Transverse colon (tissue), 4 donors: ENCODE measurements around the gene ZNF516. TPM values are rescaled to one million over a fixed set of nuclear protein-coding genes. Genes with fewer than 3 reads are reported as not detected.

Experiments used
- DNase-seq: peaks from one replicate; pipeline ENCODE4 v3.0.0-alpha.2; 2019
- H3K27ac ChIP-seq, 4 donors: fragments of 200-600 bp; sonication (generic); 2 replicates each; pipeline ENCODE4 v1.5.1; 2016 to 2018; ENCODE audit warnings: inconsistent platforms in 4 of 4
- H3K27me3 ChIP-seq: fragments of 200-600 bp; sonication (generic); 2 replicates; pipeline ENCODE4 v1.5.1; 2017; ENCODE audit warnings: inconsistent platforms
- H3K36me3 ChIP-seq, 4 donors: fragments of 200-600 bp; sonication (generic); 2 replicates each; pipeline ENCODE4 v1.5.1; 2017 to 2019; ENCODE audit warnings: inconsistent platforms in 4 of 4
- H3K4me1 ChIP-seq, 4 donors: fragments of 200-600 bp; sonication (generic); 2 replicates each; pipeline ENCODE4 v1.5.1; 2017 to 2020; ENCODE audit warnings: inconsistent platforms in 4 of 4
- H3K4me3 ChIP-seq, 4 donors: fragments of 200-600 bp; sonication (generic); 1 replicate in 1 of 4; 2 replicates in 3 of 4; pipeline versions ENCODE4 v1.5.1 to v1.6.1; 2017 to 2019; ENCODE audit warnings: inconsistent platforms in 4 of 4
- H3K9me3 ChIP-seq, 2 donors: fragments of 200-600 bp; sonication (generic); 2 replicates each; pipeline ENCODE4 v1.5.1; 2017 to 2019; ENCODE audit warnings: inconsistent platforms in 2 of 2
- EP300 ChIP-seq: sonication (generic); formaldehyde crosslinking; IDR thresholded peaks from one replicate; pipeline ENCODE4 v1.6.1; 2017; ENCODE audit warnings: antibody characterized with exemption, low read depth
- POLR2A ChIP-seq: fragments of 450-650 bp; IDR thresholded peaks from one replicate; pipeline ENCODE4 v1.6.1; 2016; ENCODE audit warnings: antibody characterized with exemption, mild to moderate bottlenecking, moderate library complexity
- POLR2AphosphoS5 ChIP-seq, 3 donors: sonication (generic); formaldehyde crosslinking; IDR thresholded peaks; one replicate each; pipeline ENCODE4 v1.6.1; 2016; ENCODE audit warnings: antibody characterized with exemption in 3 of 3
- WGBS, 2 donors: methylation state at CpG; one replicate each; pipeline ENCODE4 v1.1.5; 2018; ENCODE audit warnings: low coverage in 1 of 2; 5-methylcytosine and 5-hydroxymethylcytosine counted together
- in situ Hi-C, 4 donors: fragments of 200-750 bp; cut with MboI; loops; one replicate each; pipeline versions ENCODE4 v1.15.0 to v1.15.1; 2017; ENCODE audit warnings: low sequenced_read_pairs in 3 of 4, low pct_ligation_motif_present in 1 of 4, low pct_unique_long_range_greater_than_20kb in 1 of 4
- intact Hi-C: fragments of 100-400 bp; cut with DNase I; formaldehyde crosslinking; loops from one replicate; pipeline ENCODE4 v1.15.1; 2023; ENCODE audit warnings: low total_unique reads
- total RNA-seq, 4 donors: library from RNA; depleted of rRNA; stranded (reverse); fragments of >200 nt; gene quantifications; one replicate each; pipeline ENCODE4 v1.1.0, GENCODE V29; 2016
- TF ChIP-seq, protein P1 (sequence below), 5 experiments: fragments of 200-600 bp in 3 of 5; fragments of 450-650 bp in 2 of 5; sonication (generic) in 3 of 5; IDR thresholded peaks; 1 replicate in 2 of 5; 2 replicates in 3 of 5; pipeline ENCODE4 v1.5.1; 2016 to 2017; ENCODE audit warnings: antibody characterized with exemption in 5 of 5, inconsistent platforms in 3 of 5, mild to moderate bottlenecking in 2 of 5, moderate library complexity in 1 of 5

The ZNF516 gene
- total RNA-seq, 4 donors from 2014 or later = 19.4 to 37.8 (median 26.7) TPM

DNA sequence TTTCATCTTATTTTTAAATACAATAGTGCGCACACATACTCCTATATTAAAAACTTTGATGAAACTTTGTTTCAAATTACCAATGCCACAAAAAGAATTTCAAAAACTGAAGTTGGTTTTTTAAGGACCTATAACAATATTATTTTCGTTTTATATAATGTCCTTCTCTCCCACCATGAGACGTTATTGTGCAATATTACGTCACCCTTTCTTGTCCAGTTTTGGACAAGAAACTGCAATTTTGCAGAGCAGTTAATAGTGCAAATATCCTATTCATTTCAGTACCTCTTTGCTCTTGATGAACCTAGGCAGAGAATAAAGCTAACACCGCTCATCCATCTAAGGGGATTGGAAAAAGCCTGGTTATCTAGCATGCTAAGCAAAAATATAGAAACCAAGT, 9.7 kb upstream of the ZNF516 start:
- no peak overlapping the region for H3K4me3 ChIP-seq
- no peaks in the 10 kb centered on the region for H3K9me3 ChIP-seq
- H3K36me3 ChIP-seq = no peaks in the 10 kb centered on the region
- H3K27me3 ChIP-seq = no peaks in the 10 kb centered on the region
- WGBS, 2 donors = 76% methylated on average over 5 of the region's 5 CpGs
- H3K27ac ChIP-seq = no peak overlapping the region
- intact Hi-C loops = no loop called here
- no peaks in the 10 kb centered on the region for H3K4me1 ChIP-seq
- TF ChIP-seq, protein P1, sequence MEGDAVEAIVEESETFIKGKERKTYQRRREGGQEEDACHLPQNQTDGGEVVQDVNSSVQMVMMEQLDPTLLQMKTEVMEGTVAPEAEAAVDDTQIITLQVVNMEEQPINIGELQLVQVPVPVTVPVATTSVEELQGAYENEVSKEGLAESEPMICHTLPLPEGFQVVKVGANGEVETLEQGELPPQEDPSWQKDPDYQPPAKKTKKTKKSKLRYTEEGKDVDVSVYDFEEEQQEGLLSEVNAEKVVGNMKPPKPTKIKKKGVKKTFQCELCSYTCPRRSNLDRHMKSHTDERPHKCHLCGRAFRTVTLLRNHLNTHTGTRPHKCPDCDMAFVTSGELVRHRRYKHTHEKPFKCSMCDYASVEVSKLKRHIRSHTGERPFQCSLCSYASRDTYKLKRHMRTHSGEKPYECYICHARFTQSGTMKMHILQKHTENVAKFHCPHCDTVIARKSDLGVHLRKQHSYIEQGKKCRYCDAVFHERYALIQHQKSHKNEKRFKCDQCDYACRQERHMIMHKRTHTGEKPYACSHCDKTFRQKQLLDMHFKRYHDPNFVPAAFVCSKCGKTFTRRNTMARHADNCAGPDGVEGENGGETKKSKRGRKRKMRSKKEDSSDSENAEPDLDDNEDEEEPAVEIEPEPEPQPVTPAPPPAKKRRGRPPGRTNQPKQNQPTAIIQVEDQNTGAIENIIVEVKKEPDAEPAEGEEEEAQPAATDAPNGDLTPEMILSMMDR (IDR thresholded peaks at IDR 0.05) = no peak
- no peak for TF ChIP-seq POLR2A
- no peak for TF ChIP-seq POLR2AphosphoS5 (IDR thresholded peaks at IDR 0.05)
- no peak for TF ChIP-seq EP300
- DNase-seq = no peak
- in situ Hi-C loops = no loop called here

DNA sequence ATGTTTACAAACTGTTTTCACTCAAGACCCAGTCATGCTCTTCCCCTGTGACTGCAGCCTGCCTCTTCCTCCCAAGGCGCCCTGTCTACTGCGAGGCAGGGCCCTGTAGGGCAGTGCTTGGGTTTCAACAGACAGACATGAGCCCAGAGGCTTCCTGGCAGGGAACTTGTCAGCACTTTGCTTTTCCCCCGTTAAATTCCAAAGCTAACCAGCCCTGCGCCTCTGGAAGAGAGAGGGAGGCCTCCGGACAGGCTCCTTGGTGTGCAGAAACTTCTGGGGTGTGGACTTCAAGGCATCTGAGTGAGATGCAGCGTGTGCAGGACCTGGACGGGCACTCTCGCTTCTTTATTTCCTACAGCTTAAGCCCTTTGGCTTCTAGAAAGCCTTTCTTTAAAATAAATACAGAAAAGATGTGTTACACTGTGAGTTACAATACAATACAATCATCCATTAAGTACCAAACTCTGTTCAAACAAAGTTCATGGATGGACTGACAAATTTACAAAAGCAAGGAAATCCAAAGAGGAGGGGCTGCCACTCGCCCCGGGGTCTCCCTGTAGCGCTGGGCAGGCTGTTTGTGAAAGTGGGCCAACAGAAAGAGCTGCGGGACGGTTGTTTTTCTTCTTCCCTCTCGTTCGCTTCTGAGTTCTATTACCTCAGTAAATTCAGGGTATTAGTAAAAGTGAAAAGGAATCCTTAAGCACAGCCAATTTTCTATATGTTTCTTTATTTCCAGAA, 8.8 kb upstream of the ZNF516 start:
- H3K4me1 ChIP-seq = no peaks in the 10 kb centered on the region
- no peaks in the 10 kb centered on the region for H3K9me3 ChIP-seq
- in situ Hi-C loops (no loop called here), intact Hi-C loops (no loop called here)
- no peak overlapping the region for H3K27ac ChIP-seq
- no peak overlapping the region for H3K4me3 ChIP-seq
- no peaks in the 10 kb centered on the region for H3K36me3 ChIP-seq
- TF ChIP-seq POLR2AphosphoS5 (IDR thresholded peaks at IDR 0.05) (no peak), EP300 (no peak), POLR2A (no peak)
- TF ChIP-seq, protein P1 (IDR thresholded peaks at IDR 0.05) = no peak
- no peaks in the 10 kb centered on the region for H3K27me3 ChIP-seq
- 76% methylated on average over 7 to 15 of the region's 15 CpGs for WGBS, 2 donors
- DNase-seq = no peak

DNA sequence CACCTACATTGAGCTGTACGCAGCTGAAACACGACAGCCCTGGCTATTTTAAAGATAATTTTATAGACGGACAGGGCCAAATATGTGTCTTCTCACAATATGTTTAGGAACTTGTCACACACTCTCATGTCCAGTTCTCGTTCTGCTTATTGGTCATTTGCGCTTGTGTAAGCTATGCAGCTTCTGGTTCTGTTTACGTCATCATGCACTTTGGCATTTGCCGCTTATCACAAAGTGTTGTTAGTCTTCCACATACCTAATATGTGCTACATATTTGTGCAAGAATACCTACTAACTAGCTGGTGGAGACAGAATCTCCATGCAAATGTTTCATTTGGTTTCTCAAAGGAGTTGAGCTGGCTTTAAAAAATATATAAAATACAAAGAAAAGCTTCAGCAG, 7.5 kb upstream of the ZNF516 start:
- Histone ChIP-seq H3K27ac (no peak overlapping the region), H3K36me3 (no peaks in the 10 kb centered on the region)
- intact Hi-C loops = no loop called here

DNA sequence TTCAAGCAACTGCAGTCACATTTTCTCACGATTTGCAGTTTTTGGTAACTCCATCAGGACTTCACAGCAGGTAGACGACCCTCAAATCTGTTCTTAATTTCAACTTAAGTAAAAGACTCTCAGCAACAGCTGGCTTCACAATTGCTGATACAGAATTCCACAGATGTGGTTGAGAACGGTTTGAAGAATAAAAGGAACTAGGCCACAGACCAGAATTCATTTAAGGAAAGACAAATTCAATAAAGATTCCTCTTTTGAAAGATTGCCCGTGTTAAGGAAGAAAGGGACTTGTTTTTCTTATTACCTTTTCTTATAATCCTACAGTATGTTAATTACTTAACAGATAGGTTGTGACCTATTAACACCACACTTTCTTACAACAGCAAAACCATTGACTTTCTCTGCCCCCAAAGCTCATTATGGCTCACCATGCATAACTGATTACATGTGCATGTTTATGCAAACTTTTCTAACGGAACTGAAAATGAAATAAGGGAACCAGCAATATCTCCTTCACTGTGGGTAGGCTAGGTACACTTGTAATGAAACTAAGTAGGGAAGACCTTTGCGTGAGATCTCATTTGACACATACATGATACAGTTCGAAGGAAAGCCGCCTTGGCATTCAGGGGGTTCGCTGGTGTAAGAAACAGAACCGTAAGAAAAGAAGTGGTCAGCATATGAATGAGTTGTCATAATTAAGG, 4.7 kb upstream of the ZNF516 start:
- no peak overlapping the region for H3K4me3 ChIP-seq
- H3K36me3 ChIP-seq = no peaks in the 10 kb centered on the region
- H3K9me3 ChIP-seq = no peaks in the 10 kb centered on the region
- no peak for TF ChIP-seq POLR2AphosphoS5 (IDR thresholded peaks at IDR 0.05)
- TF ChIP-seq EP300 = no peak
- no peak for TF ChIP-seq POLR2A
- TF ChIP-seq, protein P1 (IDR thresholded peaks at IDR 0.05) = no peak
- 63 to 65% methylated on average over 10 of the region's 10 CpGs for WGBS, 2 donors
- H3K27ac ChIP-seq = no peak overlapping the region
- DNase-seq = no peak
- no peaks in the 10 kb centered on the region for H3K27me3 ChIP-seq
- in situ Hi-C loops = no loop called here
- H3K4me1 ChIP-seq = peaks cover 0 to 4% (median 0%) of the 10 kb centered on the region in 4 donors
- intact Hi-C loops = no loop called here

More for the DNA sequence above, 7.5 kb upstream of the ZNF516 start:
- no peaks in the 10 kb centered on the region for H3K9me3 ChIP-seq
- H3K27me3 ChIP-seq = no peaks in the 10 kb centered on the region
- WGBS, 2 donors = 76 to 90% methylated on average over 5 to 7 of the region's 7 CpGs
- H3K4me3 ChIP-seq = no peak overlapping the region
- in situ Hi-C loops = no loop called here
- DNase-seq = no peak
- no peaks in the 10 kb centered on the region for H3K4me1 ChIP-seq
- TF ChIP-seq, protein P1 (IDR thresholded peaks at IDR 0.05) = no peak
- TF ChIP-seq EP300 = no peak
- no peak for TF ChIP-seq POLR2A
- no peak for TF ChIP-seq POLR2AphosphoS5 (IDR thresholded peaks at IDR 0.05)
